GM18858 (cell line): ENCODE measurements around the gene PACSIN1.

ENCODE experiments used
- ATAC-seq: cut with Tn5 transposase; IDR thresholded peaks from one replicate; pipeline ENCODE4 v1.9.1; 2021; ENCODE audit not compliant: unreplicated experiment

PACSIN1 gene

DNA sequence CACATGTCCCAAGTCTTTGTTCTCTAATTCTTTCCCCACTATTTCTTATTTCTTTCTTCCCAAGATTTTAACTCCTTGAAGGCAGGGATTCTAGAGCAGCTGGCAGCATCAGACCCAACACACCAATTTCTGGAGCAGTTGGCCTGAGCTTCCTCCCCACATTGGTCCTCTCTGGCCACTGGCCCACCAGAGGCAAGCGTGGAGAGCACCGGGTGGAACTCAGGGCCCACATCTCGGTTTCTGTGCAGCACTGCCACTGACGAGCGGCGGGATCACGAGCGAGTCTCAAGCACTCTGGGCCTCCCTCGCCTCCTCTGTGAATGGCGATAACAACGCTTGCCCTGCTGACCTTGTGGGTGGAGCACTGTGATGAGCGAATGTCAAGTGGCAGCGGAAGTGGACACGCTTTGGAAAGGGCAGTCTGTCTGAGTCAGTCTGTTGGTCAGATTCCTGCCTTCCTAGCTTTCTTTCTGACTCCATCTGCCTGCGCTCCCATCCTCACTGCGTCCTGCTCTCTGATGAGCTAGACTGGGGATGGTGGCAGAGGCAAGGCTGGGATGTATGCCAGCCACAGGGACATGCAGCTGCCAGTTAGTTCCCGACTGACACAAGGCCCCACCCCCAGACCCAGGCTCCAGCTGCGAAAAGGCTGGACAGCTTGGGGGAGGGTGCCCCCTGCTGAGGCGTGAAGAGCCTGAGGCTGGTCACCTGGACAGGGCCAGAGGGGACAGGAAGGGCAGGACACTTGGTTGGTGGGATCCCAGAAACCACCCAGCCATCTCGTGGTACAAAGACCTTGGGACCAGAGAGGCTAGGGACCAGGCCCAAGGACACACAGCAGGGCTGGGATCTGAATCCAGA lies 94.7 kb downstream of the PACSIN1 start:
- ATAC-seq = no peak

DNA sequence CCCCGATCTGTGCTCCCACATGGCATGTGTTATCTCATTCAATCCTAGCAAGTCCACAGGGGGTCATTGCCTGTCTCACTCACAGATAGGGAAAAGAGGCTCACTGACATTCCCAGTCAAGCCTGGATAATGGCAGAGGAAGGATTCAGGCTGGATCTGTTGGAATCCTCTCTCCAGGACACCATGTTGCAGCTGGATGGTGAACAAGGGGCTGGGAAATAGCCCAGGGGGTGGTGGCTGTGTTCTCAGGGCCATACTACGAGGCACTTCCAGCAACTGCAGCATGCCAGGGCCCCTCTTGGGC lies 95.3 kb downstream of the PACSIN1 start:
- ATAC-seq = no peak

DNA sequence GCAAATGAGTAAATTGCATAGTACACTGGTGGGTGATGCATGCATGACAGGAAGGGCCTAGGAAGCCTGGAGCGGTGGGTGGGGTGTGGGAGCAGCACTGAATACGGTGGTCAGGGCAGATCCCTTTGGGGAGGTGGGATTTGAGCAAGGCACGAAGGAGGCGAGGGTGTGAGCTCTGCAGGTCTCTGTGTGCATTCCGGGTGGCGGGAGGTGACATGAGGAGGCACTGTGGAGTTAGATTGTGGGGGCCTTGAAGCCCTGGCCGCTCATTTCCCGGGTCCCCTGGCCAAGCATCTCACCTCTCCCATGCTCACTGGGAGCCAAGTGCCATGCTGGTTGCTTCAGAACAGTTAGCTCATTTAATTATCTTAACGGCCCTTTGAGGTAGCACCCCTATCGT lies 96.5 kb downstream of the PACSIN1 start:
- ATAC-seq = no peak

DNA sequence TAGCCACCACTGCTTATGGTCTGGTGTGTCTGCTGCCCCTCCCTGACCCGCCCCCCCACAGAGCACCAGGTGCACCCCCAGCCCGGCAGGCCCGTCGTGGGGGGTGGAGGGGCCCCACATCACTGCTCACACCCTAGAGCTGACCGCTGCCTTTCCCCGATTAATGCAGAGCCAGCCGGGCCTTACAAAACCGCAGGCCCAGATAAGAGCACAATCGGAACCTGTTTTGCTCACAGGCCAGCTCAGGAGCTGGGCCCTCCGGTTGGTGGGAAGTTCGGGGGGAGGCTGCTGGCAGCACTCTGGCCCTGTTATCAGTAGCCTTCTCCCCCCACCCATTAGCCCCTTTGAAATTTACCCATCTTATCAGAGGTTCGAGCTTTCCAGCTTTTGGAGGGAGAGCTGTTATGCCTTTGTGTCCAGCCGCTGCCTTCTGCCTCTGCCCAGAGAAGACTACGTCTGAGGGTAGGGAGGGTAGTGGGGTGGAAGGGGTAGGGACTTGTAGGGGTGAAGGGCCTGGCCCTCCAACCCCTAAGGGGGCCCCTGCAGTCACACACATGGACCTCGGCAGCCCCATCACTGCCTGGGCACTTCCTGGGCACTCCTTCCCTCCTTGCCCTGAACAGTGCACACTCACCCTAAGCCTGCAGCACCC lies 97.1 kb downstream of the PACSIN1 start:
- ATAC-seq = no peak

DNA sequence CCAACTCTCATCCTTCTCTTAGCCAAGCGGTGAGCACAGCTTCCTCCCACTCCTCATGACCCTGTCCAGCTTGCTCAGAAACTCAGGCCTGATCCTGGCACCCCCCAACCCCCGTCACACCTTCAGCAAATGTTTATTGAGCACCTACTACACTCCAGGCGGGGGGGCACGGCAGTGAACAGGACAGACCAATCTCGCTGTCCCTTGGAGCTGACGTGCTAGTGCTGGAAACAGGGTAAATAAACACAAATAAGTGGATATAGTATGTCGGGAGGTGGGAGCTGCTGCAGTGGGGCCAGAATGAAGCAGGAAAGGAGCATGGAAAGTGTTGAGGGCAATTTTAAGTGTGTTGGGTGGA lies 97.6 kb downstream of the PACSIN1 start:
- no peak for ATAC-seq

DNA sequence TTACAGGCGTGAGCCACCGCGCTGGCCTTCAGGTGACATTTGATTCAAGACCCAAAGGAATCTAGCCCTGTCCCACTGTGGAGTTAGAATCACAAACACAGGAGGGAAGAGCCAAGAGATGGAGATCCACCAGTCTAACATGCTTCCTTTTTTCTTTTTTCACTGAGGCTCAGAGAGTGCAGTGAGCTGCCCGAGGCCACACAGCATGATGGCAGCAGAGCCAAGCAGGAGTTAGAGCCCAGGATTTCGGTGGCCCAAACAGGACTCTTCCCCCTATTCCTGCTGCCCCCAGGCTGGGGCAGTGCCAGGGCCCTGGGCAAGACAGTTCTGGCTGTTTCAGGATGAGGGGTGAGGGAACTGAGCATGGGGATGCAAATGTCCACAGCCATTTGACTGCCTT lies 98.3 kb downstream of the PACSIN1 start:
- no peak for ATAC-seq

DNA sequence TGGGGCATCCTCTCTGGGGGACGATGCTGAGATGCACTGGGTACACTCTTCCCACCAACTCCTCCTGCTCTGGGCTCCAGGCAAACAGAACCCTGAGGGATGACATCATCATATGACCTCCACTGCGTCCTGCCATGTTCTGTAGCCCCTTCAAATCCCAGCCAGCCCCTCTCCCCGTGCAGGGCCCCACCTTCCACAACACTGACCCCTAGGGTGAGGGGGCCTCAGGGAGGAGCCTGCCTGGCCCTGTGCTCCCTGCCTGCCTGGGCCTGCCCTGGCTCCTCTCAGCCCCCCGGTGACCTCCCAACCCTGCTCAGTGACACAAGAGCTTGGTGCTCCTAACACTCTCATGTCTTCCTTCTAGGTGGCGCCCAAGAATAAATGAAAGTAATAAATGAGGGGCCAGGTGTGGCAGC lies 99.9 kb downstream of the PACSIN1 start:
- ATAC-seq = no peak

DNA sequence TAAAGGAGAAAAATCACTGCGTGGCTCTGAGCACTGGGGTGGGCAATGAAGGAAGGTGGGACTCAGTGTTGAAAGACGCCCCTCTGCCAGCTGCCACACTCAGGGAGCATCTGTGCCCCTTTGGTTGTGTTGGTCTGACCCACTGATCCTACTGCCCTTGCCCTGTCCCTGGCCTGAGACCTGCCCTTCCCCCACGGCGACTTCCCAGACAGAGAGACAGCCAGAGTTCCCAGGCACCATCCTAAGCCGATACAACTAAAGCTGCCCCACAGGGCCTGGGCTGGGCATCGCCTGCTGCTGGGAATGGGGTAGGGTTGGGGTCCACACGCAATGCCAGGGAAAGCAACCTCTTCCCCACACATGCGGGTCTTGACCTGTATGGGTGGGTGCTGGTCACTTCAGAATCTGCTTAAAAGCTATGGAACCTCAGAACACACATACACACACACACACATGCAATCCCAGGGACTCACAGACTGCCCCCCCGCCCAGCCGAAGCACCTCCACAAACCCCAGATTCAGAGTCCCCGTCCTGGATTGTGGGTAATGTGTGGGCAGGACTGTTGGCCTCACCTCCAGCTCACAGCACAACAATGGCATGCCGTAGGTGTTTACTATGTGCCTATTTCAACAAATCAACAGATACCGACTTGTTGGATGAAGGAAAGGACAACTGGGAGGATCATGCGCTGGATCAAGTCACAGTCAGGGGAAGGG lies 101.1 kb downstream of the PACSIN1 start:
- no peak for ATAC-seq

DNA sequence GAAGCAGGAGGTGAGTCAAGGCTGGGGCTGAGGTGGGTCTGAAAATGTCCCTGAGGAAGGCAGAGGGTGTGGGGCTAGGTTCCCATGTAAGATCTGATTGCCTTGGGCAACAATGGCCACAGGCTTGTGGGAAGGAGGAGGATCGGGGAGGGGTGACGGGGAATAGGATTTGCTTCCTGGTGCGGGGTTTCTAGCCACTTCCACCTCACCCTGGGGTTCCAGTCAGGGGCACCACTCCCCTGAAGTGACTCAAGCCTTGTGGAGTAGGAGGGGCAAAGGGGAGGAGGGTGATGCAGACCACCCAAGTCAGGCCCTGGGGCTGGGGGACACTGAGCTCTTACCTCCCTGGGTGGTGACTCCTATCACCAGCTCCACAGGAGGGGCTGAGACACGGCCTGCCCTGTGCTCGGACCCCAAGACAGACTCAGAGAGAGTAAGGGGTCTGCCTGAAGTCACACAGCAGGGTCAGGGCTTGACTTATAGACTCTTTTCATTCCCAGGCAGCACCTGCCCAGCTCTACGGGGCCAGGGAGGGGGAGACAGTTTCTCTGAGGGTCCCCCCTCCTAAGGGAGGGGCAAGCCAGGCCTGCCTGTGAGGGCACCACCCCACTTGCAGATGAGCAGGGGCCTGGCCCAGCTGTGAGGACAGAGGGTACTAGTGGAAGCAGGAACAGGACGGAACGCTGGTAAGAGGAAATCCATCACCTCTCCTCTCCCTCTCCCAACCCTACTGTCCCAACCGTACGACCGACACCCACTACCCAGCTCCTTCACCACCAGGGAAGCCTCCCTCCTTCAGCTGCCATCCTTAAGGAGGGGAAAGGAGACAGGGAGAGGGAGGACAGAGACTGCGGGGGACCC lies 102.7 kb downstream of the PACSIN1 start:
- no peak for ATAC-seq

DNA sequence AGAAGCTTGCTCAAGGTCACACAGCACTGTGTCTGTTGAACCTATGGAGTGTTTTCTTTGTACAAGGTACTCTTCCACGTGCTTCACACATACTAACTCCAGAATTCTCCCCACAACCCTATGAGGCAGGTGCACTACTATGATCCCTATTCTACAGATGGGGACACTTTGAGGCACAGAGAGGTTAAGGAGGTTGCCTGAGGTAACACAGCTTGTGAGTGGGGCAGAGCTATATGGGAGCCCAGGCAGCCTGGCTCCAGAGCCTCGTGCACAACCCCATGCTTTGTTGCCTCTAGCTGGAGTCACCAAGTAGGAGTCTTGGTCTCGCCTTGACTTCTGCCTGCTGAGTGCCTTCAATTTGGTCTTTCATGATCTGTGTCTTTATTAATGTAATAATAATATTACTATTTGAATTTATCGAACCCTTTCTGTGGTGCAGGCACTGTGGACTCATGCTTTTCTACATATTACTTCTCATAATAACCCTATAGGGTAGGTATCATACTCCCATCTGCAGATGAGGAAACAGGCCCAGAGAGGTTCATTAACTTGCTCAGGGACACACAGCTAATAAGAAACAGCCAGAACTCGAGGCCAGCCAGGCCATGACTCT lies 103.6 kb downstream of the PACSIN1 start:
- ATAC-seq = no peak

DNA sequence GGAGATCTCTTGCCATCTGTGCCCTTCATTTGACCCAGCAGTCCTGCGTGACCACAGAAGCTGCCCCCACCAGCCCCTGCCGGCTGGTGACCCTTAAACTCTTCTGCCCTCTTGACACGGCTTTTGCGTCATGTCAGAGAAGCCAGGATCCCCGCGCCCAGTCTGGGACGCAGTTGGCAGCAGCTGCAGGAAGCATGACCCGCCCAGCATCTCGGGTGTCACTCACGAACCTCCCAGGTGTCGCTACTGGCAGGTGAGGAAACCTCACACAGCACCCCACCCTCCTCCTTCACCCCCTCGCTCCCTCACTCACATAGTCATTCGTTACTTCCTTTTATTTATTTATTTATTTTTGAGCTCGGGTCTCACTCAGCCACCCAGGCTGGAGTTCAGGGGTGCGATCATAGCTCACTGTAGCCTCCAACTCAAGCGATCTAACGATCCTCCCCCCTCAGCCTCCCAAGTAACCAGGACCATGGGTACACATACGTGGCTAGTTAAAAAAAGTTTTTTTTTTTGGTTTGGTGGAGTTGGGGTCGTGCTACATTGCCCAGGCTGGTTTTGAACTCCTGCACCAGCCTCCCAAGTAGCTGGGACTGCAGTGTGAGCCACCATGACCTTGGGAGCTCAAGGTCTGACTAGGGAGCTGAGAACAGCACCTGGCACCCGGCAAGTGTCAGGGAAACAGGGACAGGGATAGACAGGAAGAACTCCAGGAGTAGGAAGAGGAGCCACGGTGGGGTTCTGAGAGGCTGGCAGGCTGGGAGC lies 104.4 kb downstream of the PACSIN1 start:
- ATAC-seq = no peak

DNA sequence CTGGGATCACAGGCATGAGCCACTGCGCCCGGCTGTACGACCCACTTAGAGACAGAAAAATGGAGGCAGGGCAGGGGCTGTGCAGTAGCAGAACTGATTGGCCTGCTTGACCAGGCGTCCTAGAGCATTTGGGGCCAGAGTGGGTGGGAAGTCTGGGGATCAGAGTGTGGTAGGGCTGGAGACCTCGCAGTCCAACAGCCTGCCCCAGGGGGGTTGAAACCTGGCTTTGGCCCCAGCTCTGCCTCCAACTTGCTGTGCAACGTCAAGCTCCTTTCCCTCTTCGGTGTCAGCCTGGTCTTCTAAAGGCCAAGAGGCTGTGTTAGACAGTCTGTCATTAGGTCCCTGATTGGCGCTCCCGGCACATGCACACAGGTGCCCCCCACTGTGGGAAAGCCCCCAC lies 105.5 kb downstream of the PACSIN1 start:
- ATAC-seq = no peak

DNA sequence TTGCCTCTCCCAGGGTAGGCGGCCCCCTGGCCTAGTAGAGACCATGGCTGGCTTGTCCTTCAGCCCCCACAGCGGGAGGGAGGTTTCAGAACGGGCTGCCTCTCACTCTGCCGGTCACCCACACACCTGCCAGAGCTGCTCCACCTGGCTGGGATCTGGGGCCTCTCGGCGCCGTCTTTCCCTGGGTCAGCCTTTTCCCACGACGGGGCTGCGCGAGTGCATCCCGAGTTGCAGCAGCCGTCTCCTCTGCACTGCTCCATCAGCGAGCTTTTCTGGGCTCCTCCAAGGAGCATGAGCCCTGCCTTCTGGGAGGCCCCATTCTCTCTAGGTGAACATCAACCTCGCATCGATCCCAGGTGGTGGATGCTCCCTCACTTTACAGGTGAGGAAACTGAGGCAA lies 106.1 kb downstream of the PACSIN1 start:
- ATAC-seq = no peak

DNA sequence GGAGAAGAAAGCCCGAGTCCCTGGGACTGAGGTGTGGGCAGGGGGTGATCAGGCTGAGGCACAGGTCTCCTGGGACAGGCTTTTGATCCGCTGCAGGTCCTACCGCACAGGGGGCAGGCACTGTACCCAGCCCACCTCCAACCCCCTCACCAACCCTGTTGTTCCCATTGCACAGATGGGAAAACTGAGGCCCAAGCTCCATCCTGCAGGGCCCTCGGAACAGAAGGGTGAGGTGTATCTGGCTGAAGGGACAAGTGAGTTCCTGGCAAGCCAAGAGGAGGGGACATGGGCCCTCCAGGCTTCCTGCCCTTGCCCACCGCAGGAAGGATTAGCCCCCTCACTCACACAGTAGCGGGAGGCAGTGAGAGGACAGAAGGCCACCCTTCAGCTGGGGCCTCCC lies 106.7 kb downstream of the PACSIN1 start:
- no peak for ATAC-seq

DNA sequence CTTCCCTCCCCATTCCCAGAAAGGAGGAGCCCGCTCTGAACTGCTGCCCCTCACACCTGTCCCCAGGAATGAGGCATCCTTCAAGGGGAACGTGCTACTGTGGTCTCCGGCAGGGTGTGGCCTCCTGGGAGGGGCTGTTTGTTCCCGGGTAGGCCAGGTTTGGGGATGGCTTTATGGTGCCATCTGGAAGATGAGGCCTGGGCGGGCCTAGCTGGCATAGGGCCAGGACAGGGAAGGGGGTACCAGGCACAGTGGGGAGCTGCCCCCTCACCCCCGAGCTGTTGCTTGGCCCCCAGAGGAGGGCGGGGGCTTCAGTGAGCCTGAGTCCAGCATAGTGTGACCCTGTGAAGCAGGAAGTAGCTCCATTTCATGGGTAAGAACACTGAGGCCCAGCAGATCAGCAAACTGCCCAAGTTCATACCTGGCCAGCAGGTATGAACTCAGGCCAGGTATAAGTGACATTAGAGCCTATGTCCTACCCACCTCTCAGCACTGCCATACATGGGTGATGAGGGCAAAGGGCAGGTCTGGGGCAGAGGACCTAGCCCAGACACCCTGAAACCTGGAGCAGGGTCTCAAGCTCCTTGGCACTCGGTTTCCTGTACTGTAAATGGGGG lies 107.8 kb downstream of the PACSIN1 start:
- no peak for ATAC-seq

DNA sequence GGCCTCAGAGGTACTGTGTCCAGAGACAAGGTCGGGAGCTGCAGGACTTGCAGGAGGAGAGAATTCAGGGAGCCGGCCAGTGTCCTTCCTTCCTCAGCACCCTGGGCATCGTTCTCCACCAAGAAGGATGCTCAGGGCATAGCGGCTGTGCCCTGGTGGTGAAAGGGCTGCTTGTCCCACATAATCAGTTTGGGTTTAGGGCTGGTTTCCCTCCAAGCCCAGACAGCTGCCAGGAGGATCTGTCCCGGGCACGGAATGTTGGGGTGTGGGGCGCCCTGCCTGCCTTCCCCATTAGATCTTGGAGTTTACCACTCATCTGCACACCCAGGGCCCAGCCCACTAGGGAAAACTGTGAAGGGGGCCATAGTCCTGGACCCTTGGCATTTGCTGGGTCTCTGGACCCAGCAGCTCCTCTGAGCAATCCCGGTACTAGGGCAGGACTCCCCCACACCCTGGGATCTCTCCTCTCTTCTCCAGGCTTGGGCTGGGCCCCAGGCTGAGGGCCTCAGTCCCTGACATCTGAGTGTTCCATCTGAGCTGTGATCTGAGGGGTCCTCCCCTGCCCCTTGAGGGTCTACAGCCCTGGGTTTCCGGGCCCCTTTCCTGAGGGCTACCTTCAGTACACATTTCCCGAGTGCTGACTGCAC lies 108.9 kb downstream of the PACSIN1 start:
- ATAC-seq = no peak

DNA sequence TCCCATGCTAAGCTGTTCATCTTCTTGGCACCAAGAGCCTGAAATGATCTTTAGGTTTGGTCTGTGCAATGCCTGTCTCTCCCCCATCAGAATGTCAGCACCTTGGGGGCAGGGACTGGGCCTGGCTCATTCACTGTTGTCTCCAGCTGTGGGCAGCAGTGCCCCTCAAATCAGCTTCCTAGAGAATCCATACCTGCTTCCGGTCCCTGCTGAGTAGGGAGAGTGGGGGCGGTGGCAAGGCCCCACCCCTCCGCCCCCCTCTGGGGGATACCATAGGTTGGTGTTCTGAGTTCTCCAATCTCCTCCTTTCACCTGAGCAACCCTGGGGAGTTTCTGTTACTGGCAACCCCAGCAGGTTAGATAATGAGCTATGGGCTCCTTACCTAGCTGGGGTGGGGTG lies 109.5 kb downstream of the PACSIN1 start:
- ATAC-seq = no peak

DNA sequence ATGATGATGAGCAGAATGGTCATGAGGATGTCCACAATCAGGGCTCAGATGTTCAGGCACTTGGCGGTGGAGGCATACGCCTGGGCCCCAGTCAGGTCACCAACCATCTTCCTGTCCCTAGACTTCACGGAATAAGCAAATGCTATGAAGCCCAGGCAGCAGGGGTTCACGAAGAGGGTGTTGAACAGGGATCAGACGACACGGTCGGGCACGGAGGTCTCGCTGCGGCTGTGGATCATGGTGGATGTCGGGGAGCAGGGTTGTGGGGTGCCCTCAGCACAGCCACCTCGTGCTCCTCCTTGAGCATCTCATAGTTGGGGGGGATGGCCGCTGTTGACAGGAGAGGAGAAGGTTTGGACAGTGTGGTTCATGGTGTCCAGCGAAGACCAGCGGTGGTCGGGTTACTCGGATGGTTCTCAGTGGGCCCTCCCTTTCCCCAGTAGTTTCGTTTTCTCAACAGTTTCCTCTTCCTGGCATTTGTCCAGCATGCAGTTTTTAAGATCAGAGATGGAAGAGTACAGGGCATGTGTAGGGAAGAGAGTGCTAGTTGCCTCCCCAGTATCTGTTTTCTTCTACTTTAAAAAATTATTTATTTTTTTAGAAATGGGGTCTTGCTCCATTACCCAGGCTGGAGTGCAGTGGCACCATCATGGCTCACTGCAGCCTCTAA lies 110.5 kb downstream of the PACSIN1 start:
- ATAC-seq = no peak
